ENCODE measurements around the gene SPATS2.

SPATS2 gene

GRCh38 chr12:49347311-49348193, 19.7 kb upstream of the SPATS2 start (continued):
- TF ChIP-seq GLIS2 (tag by site-specific recombination; IDR thresholded peaks at IDR 0.05) (peak; percentile 85), ZNF843 (tag by site-specific recombination; IDR thresholded peaks at IDR 0.05) (0 out of 2 replicates have a peak, but pooled peaks have one; percentile 6), ZNF639 (tag by site-specific recombination; IDR thresholded peaks at IDR 0.05) (peak; percentile 62), ZNF2 (tag by site-specific recombination; IDR thresholded peaks at IDR 0.05) (peak; percentile 90), ZNF223 (tag by site-specific recombination; IDR thresholded peaks at IDR 0.05) (no peak), ZNF274 (IDR thresholded peaks at IDR 0.05; ENCODE audit: low read length) (no peak), ZNF274 (tag by site-specific recombination; IDR thresholded peaks at IDR 0.05; ENCODE audit: borderline replicate concordance) (no peak), SP7 (tag by site-specific recombination; IDR thresholded peaks at IDR 0.05) (peak; percentile 79), ZNF664 (tag by site-specific recombination; IDR thresholded peaks at IDR 0.05) (no peak), ZNF433 (tag by site-specific recombination; IDR thresholded peaks at IDR 0.05; ENCODE audit: low read depth) (no peak), ZNF302 (tag by site-specific recombination; IDR thresholded peaks at IDR 0.05; ENCODE audit: low read depth) (no peak), ZEB2 (tag by site-specific recombination; IDR thresholded peaks at IDR 0.05) (peak; percentile 89), ZNF423 (tag by site-specific recombination; IDR thresholded peaks at IDR 0.05) (peak; percentile 98), ZBTB26 (tag by site-specific recombination; optimal IDR thresholded peaks at IDR 0.05) (no peak), TRIM28 (IDR thresholded peaks at IDR 0.05; ENCODE audit: borderline replicate concordance, low read length) (0 out of 2 replicates have a peak, but pooled peaks have one; percentile 24), GLIS1 (tag by site-specific recombination; IDR thresholded peaks at IDR 0.05) (peak; percentile 96), ZNF146 (tag by site-specific recombination; IDR thresholded peaks at IDR 0.05) (no peak), ZNF341 (tag by site-specific recombination; IDR thresholded peaks at IDR 0.05; ENCODE audit: low read depth) (no peak), ZNF48 (tag by site-specific recombination; IDR thresholded peaks at IDR 0.05) (no peak), ZNF514 (tag by site-specific recombination; IDR thresholded peaks at IDR 0.05) (no peak), ZNF211 (tag by site-specific recombination; IDR thresholded peaks at IDR 0.05; ENCODE audit: low read depth) (no peak), ZNF354C (tag by site-specific recombination; IDR thresholded peaks at IDR 0.05; ENCODE audit: borderline replicate concordance, low read depth) (no peak), ZNF488 (tag by site-specific recombination; IDR thresholded peaks at IDR 0.05) (no peak), ZNF76 (tag by site-specific recombination; IDR thresholded peaks at IDR 0.05; ENCODE audit: borderline replicate concordance, low read depth) (peak; percentile 48; the same call in 1 of the 2 replicates), ZNF366 (tag by site-specific recombination; conservative IDR thresholded peaks at IDR 0.05) (peak; percentile 60; the same call in 1 of the 2 replicates), MYNN (tag by site-specific recombination; IDR thresholded peaks at IDR 0.05; ENCODE audit: borderline replicate concordance) (no peak), ZNF292 (tag by site-specific recombination; IDR thresholded peaks at IDR 0.05; ENCODE audit: borderline replicate concordance, low read depth) (no peak), KLF1 (tag by site-specific recombination; IDR thresholded peaks at IDR 0.05) (peak; percentile 78), ZNF335 (tag by site-specific recombination; conservative IDR thresholded peaks at IDR 0.05) (peak; percentile 86), ZNF544 (tag by site-specific recombination; IDR thresholded peaks at IDR 0.05) (no peak), ZNF10 (tag by site-specific recombination; IDR thresholded peaks at IDR 0.05) (peak; percentile 70), ZNF391 (tag by site-specific recombination; IDR thresholded peaks at IDR 0.05; ENCODE audit: borderline replicate concordance, low read depth) (peak; percentile 57; the same call in 1 of the 2 replicates), ZSCAN5A (tag by site-specific recombination; IDR thresholded peaks at IDR 0.05) (0 out of 2 replicates have a peak, but pooled peaks have one; percentile 50), ZNF600 (tag by site-specific recombination; IDR thresholded peaks at IDR 0.05) (peak; percentile 27; the same call in 1 of the 2 replicates), AEBP2 (tag by site-specific recombination; IDR thresholded peaks at IDR 0.05; ENCODE audit: borderline replicate concordance) (no peak)
